Fibroblast of skin of right quadriceps (primary cell): ENCODE results near the gene E2F4.

Experiments used
- DNase-seq: peaks from one replicate; pipeline ENCODE4 v3.0.0-alpha.2; 2013

Gene E2F4

DNA sequence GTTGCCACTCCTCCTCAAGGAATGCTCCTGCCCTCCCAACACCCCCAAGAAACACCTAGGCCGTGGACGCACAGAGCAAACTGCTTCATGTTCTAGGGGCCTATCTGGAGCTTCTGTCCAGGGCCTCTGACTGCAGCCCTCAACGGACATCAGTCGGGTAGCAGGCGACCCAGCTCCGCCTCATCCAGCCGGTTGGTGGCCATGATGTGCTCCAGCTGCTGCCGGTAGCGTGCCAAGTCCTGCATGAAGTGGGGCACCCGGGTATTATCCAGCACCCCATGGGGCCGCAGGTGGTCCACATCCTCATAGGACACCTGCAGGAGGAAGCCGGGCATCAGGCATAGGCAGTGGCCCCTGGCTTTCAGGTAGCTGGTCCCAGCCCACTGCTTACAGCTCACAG lies 15.3 kb upstream of the E2F4 start:
- no peak for DNase-seq

DNA sequence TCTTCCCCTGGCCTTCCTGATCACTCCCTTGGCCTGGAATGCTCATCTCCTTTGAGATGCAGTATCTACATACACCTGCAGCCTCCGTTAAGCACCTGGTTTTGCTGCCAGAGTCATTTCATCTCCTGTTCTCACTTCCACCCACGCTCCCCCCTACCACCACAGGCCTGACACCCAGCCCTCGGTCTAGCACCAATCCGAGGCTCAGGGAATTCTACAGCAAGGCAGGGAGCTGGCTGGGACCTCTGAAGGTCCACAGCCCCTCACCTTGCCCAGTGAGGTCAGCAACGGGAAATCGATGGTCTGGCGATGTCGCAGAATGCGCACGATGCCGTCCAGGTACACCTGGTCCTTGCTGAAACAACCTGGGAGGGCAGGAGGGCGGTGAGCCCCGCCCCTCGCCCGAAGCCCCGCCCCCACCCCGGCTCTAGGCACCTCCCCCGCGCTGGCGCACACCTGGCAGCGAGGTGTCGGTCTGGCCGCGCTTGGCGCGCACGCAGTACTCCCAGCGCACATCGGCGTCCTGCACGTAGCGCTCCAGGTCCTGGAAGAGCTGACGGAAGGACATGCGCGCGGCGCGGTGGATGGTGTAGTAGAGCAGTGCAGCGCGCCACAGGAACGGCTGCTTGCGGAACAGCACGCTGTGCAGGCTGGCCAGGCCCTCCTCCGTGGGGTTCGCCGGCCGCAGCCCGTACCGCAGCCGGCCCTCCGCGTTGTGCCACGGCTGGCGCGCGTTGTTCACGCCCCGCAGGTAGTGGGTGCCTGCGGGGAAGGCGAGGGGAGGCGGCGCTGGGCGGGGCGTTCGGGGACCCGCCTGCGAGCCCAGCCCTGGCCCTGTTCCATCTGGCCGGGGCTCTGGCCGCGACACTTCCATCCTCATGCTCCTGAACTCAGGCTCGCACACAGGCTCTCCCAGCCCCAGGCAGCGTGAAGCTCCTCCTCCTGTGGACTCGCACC lies 13.9 kb upstream of the E2F4 start:
- DNase-seq = peak; percentile 28

- no peak for DNase-seq
Observed at GRCh38 chr16:67179421-67180080, 12.4 kb upstream of the E2F4 start.

DNA sequence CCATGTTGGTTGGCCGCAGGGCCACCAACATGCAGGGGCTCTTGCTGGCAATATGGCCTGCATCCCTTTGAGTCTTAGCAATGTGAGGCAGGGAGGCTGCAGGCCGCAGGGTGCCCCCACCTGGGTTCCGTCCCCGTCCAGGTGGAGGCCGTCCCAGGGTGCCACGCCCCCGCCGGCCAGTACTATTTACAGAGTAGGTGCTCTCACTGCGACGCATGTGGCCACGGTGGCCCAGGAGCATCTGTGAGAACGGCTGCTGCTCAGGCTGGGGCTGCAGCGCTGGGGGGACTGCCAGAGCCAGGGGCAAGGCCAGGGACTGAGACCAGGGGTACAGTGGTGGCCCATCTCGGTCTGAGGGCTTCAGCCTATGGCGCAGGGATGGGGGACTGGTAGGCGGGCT lies 11.8 kb upstream of the E2F4 start:
- no peak for DNase-seq

GRCh38 chr16:67181346-67181745 lies 10.6 kb upstream of the E2F4 start:
- DNase-seq = peak; percentile 79

- DNase-seq = no peak
Observed at GRCh38 chr16:67182288-67182687, 9.7 kb upstream of the E2F4 start.

- DNase-seq = no peak
Observed at GRCh38 chr16:67183284-67183626, 8.7 kb upstream of the E2F4 start.

- peak; percentile 98 for DNase-seq
Observed at GRCh38 chr16:67183627-67184452, 8.1 kb upstream of the E2F4 start, which contains the start of gene MATCAP1. Gene MATCAP1 (minus strand): TSS chr16:67183963. CDS start chr16:67180610, 3,353 bp downstream.

DNA sequence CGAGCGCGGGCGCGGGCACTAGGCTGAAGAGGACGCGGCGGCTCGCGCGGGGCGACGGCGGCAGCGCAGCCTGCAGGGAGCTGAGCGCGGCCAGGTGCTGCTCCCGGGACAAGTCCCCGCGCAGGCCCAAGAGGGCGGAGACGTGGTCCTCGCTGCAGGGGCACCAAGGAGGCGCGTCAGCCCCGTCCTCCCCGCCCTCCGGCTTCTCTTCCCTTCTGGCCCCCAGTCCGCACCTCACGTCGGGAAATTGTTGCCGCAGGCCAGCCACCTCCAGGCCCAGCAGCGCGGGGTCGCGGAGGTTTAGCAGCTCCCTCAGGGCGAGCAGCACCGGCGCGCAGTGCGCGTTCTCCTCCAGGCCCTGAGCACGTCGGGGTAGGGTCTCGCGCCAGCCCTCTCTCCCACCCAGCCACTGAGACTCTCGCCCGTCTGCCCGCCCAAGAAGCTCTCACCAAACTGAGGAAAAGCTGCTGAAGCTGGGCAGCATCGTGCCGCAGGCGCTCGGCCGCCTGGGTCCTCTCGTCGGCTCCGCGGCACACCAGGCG lies 7.4 kb upstream of the E2F4 start:
- DNase-seq = no peak

GRCh38 chr16:67184995-67185650 lies 6.8 kb upstream of the E2F4 start:
- peak; percentile 80 for DNase-seq

- no peak for DNase-seq
Observed at GRCh38 chr16:67185651-67186134, 6.3 kb upstream of the E2F4 start.

DNA sequence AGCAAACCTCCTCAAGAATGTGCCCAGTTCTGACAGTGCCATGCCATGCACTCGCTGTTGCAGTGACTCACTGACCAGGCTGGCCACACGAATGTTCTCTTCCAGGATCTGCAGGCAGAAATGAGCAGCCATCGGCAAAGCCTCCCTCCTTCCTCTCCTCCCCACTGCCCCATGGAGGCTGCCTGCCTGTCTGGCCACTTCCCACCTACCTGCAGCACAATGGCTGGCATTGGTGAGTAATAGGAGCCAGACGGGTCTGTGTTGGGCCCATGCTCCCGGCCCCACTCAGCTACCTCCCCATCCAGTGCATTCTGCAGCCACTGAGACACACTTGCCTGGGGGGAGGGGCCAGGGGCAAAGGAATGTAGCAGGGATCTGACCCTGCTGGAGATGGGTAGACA lies 5.4 kb upstream of the E2F4 start:
- DNase-seq = no peak

GRCh38 chr16:67187175-67187890 lies 4.6 kb upstream of the E2F4 start:
- DNase-seq = no peak

DNA sequence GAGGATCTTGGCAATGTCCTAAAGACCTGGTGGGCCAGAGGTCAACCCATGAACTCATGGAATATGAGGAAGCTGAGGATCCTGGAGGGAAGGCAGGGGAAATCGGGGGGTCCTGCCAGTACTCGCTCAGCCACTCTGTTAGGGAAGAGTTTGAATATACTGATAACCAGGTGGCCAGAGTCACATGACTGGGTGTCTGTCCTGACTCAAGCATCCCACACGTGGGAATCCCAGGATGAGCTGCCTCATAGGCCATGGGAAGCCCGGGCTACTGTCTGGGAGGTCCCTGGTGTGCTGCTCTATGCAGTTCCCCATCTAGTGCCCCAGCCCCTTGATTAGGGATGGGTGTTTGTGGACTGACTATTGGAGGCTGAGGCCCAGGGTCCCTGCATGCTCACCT lies 3.6 kb upstream of the E2F4 start:
- DNase-seq = no peak

DNA sequence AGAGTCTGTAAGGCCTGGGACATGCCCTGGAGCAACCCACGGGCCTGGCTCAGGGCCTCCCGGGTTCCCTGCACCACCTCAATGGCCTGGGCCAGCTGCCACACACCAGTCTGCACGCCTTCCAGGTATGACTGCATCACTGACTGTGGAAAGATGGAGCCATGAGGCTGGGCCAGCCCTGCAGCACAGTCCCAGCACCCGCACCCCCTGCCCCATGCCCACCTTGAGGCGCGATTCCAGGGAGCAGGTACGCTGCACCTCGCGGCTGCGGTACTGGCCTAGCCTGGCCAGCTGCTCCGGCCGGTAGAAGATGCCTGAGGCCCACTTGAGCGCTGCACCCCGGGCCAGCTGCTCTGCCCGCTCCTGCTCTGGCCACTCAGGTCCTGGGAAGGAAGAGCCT lies 3.2 kb upstream of the E2F4 start:
- no peak for DNase-seq

DNA sequence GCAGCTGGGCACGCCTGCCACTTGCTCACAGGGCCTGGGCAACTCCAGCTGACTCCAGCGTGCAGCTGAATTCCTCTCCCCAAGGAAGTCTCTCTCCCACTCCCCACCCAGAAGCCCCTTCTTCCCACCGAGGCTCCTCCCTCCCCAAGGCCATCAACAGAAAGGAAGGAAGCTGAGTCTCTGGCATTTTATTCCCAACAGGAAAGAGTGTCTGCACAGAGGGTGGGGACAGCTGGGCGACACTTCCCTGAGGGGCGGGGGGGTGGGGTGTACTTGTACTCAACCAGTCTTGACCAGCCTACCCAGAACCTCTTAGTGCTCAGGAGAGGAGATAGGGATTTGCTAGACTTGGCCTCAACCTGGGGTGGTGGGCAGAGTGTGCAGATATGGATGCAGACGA lies 1.9 kb upstream of the E2F4 start, which contains the start of gene EXOC3L1:
TSS of gene EXOC3L1 (minus strand) at position 96 of the 400 bp plus-strand sequence. CDS start 460 bp downstream, outside the sequence.
- DNase-seq = no peak

- no peak for DNase-seq
Observed at GRCh38 chr16:67190448-67191399, 1.2 kb upstream of the E2F4 start.

DNA sequence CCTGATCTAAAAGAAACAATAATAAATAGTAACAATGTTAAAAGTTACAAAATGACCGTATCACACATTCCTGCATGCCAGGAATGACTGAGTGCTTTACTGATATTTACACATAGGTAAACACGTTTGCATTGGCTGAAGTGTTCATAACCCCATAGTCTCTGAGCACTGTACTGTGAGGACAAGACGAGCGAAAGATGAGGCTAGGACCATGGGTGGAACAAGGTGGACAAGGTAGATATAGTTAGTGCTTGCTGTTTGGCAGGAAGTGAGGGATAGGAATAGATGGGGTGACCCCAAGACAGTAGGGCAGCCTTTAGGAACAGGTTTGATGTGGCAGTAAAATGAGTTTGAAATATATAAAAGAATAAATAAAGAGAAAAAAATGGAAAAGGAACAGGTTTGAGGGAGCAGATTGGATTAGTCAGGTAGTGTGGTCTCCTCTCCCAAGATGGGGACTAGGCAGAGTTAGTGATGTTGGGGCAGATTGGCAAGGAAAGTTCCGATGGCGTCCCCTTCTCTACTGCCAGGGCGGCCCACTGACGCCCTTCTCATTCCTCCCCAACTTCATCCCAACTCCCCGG lies 452 bp upstream of the E2F4 start:
- DNase-seq = no peak

GRCh38 chr16:67192781-67193361 lies 916 bp downstream of the E2F4 start:
- no peak for DNase-seq
